Endometrial microvascular endothelial cells (primary cell): ENCODE results near the gene EGR2. TPM values are rescaled to one million over a fixed set of nuclear protein-coding genes. Genes with fewer than 3 reads are reported as not detected.

Source experiments
- in situ Hi-C: cut with HindIII; loops from 2 replicates; pipeline ENCODE4 v1.10.0; 2017; ENCODE audit warnings: low sequenced_read_pairs, low pct_unique_long_range_greater_than_20kb; ENCODE audit errors: inconsistent ontology term
- total RNA-seq: library from RNA; depleted of rRNA; stranded (reverse); fragments of >200 nt; gene quantifications from one replicate; pipeline ENCODE4 v1.2.3, GENCODE V29; 2015; ENCODE audit errors: inconsistent ontology term

EGR2 gene
- total RNA-seq, 1 donor from 2014 or later: 2.9 TPM

GRCh38 chr10:62819141-62819920 is 3.2 kb upstream of the EGR2 start:
- in situ Hi-C loops: no loop called here

- in situ Hi-C loops: no loop called here
These were observed 2.4 kb upstream of the EGR2 start for GRCh38 chr10:62818426-62819011.

GRCh38 chr10:62817766-62818425 is 1.7 kb upstream of the EGR2 start:
- in situ Hi-C loops: no loop called here

GRCh38 chr10:62817121-62817765 is 1.1 kb upstream of the EGR2 start:
- in situ Hi-C loops: no loop called here

- in situ Hi-C loops: no loop called here
These were observed 163 bp downstream of the EGR2 start for GRCh38 chr10:62816076-62816330.

- in situ Hi-C loops: no loop called here
These were observed 638 bp downstream of the EGR2 start for GRCh38 chr10:62815381-62816075.

GRCh38 chr10:62814756-62815380 is 1.3 kb downstream of the EGR2 start:
- in situ Hi-C loops: no loop called here

- in situ Hi-C loops: no loop called here
These were observed 2.2 kb downstream of the EGR2 start for GRCh38 chr10:62813981-62814380.

- in situ Hi-C loops: no loop called here
These were observed 2.7 kb downstream of the EGR2 start for GRCh38 chr10:62813453-62813852.

GRCh38 chr10:62812672-62813439 is 3.3 kb downstream of the EGR2 start:
- in situ Hi-C loops: no loop called here

- in situ Hi-C loops: no loop called here
These were observed 4.8 kb downstream of the EGR2 start for GRCh38 chr10:62811159-62811875.

GRCh38 chr10:62810156-62810902 is 5.8 kb downstream of the EGR2 start:
- in situ Hi-C loops: no loop called here

GRCh38 chr10:62806251-62806650 is 9.9 kb downstream of the EGR2 start:
- in situ Hi-C loops: no loop called here

GRCh38 chr10:62805231-62806099 is 10.7 kb downstream of the EGR2 start:
- in situ Hi-C loops: no loop called here

- in situ Hi-C loops: no loop called here
These were observed 11.6 kb downstream of the EGR2 start, which contains the start of gene ADO for GRCh38 chr10:62804356-62805230. Gene ADO, plus strand, starts transcription at chr10:62804720. Its CDS starts 340 bp downstream, at chr10:62805060.
